ENCODE measurements around the gene RGR. TPM values are rescaled to one million over a fixed set of nuclear protein-coding genes. Genes with fewer than 3 reads are reported as not detected.

The RGR gene
- total and polyA plus RNA-seq, 2 donors (not counting 1 experiment from before 2014, with no cell fraction given), result not detected

- no peaks in the 10 kb centered on the region for H4K20me1 ChIP-seq (ENCODE audit: control insufficient read depth, extremely low read depth, insufficient read depth, low read length)
Measured at GRCh38 chr10:84214612-84215235, 30.1 kb upstream of the RGR start.

GRCh38 chr10:84216834-84217233 lies 28.0 kb upstream of the RGR start:
- no peaks in the 10 kb centered on the region for H3K27me3 ChIP-seq (ENCODE audit: control insufficient read depth, insufficient read depth, low read length)
- no peaks in the 10 kb centered on the region for H4K20me1 ChIP-seq (ENCODE audit: control insufficient read depth, extremely low read depth, insufficient read depth, low read length)
- TF ChIP-seq, protein P1, sequence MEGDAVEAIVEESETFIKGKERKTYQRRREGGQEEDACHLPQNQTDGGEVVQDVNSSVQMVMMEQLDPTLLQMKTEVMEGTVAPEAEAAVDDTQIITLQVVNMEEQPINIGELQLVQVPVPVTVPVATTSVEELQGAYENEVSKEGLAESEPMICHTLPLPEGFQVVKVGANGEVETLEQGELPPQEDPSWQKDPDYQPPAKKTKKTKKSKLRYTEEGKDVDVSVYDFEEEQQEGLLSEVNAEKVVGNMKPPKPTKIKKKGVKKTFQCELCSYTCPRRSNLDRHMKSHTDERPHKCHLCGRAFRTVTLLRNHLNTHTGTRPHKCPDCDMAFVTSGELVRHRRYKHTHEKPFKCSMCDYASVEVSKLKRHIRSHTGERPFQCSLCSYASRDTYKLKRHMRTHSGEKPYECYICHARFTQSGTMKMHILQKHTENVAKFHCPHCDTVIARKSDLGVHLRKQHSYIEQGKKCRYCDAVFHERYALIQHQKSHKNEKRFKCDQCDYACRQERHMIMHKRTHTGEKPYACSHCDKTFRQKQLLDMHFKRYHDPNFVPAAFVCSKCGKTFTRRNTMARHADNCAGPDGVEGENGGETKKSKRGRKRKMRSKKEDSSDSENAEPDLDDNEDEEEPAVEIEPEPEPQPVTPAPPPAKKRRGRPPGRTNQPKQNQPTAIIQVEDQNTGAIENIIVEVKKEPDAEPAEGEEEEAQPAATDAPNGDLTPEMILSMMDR (conservative IDR thresholded peaks at IDR 0.05 in 1 of 2, IDR thresholded peaks at IDR 0.05 in 1 of 2; ENCODE audit: low read depth in 1 of 2, low read length in 2 of 2), result no peak
- TF ChIP-seq EZH2 (IDR thresholded peaks at IDR 0.05; ENCODE audit: low read length, missing control alignments), result no peak
- no peaks in the 10 kb centered on the region for H3K36me3 ChIP-seq (ENCODE audit: control insufficient read depth, insufficient read depth, low read length)
- H3K4me1 ChIP-seq (ENCODE audit: control insufficient read depth, extremely low read depth, insufficient read depth, low read length), result no peaks in the 10 kb centered on the region
- H3K9ac ChIP-seq (ENCODE audit: insufficient read depth, low read length), result no peak overlapping the region
- DNase-seq (ENCODE audit: low read depth in 2 of 2), result no peak
- no peak overlapping the region for H2AFZ ChIP-seq (ENCODE audit: low read length)
- no peak overlapping the region for H3K4me3 ChIP-seq (replicated peaks in 1 of 4; ENCODE audit: control extremely low read depth in 1 of 4, insufficient read depth in 1 of 4, low read depth in 3 of 4, low read length in 4 of 4)
- no peak overlapping the region for H3K27ac ChIP-seq (ENCODE audit: insufficient read depth, low read length)
- H3K9me3 ChIP-seq (ENCODE audit: control insufficient read depth, insufficient read depth, low read depth, low read length), result no peaks in the 10 kb centered on the region
- H3K4me2 ChIP-seq (ENCODE audit: extremely low read depth, insufficient read depth, low read length), result no peak overlapping the region
- no peaks in the 10 kb centered on the region for H3K79me2 ChIP-seq (ENCODE audit: control insufficient read depth, insufficient read depth, low read length)

More at GRCh38 chr10:84214612-84215235, 30.1 kb upstream of the RGR start:
- no peak for DNase-seq (ENCODE audit: low read depth in 2 of 2)
- no peaks in the 10 kb centered on the region for H3K9me3 ChIP-seq (ENCODE audit: control insufficient read depth, insufficient read depth, low read depth, low read length)
- H3K4me1 ChIP-seq (ENCODE audit: control insufficient read depth, extremely low read depth, insufficient read depth, low read length), result no peaks in the 10 kb centered on the region
- no peak overlapping the region for H3K4me3 ChIP-seq (replicated peaks in 1 of 4; ENCODE audit: control extremely low read depth in 1 of 4, insufficient read depth in 1 of 4, low read depth in 3 of 4, low read length in 4 of 4)
- no peak overlapping the region for H2AFZ ChIP-seq (ENCODE audit: low read length)
- H3K27me3 ChIP-seq (ENCODE audit: control insufficient read depth, insufficient read depth, low read length), result no peaks in the 10 kb centered on the region
- no peaks in the 10 kb centered on the region for H3K36me3 ChIP-seq (ENCODE audit: control insufficient read depth, insufficient read depth, low read length)
- no peak overlapping the region for H3K27ac ChIP-seq (ENCODE audit: insufficient read depth, low read length)
- H3K4me2 ChIP-seq (ENCODE audit: extremely low read depth, insufficient read depth, low read length), result no peak overlapping the region
- H3K79me2 ChIP-seq (ENCODE audit: control insufficient read depth, insufficient read depth, low read length), result no peaks in the 10 kb centered on the region
- TF ChIP-seq, protein P1 (conservative IDR thresholded peaks at IDR 0.05 in 1 of 2, IDR thresholded peaks at IDR 0.05 in 1 of 2; ENCODE audit: low read depth in 1 of 2, low read length in 2 of 2), result no peak
- TF ChIP-seq EZH2 (IDR thresholded peaks at IDR 0.05; ENCODE audit: low read length, missing control alignments), result no peak
- H3K9ac ChIP-seq (ENCODE audit: insufficient read depth, low read length), result no peak overlapping the region

DNA sequence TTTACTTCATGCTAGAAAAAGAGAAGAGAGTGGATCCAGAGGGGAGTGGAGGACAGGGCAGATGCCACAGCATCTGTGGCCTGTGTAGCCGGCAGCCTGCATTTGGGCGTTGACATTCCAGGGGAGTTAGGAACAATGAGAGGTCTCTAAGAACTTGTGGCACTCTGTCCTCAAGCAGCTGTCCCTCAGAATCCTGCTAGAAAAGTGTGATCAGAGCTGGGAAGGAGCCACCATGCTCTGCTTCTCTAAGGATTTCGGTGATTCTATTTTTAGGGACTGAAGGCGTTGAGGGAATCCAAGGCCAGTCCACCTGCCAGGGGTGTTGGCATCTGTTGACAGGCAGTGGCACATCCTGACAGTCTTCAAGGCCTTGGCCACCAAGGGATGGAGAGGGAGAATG lies 27.1 kb upstream of the RGR start:
- H3K79me2 ChIP-seq (ENCODE audit: control insufficient read depth, insufficient read depth, low read length), result no peaks in the 10 kb centered on the region
- no peak for DNase-seq (ENCODE audit: low read depth in 2 of 2)

More for the DNA sequence above, 27.1 kb upstream of the RGR start:
- Histone ChIP-seq H3K9ac (ENCODE audit: insufficient read depth, low read length) (no peak overlapping the region), H3K27me3 (ENCODE audit: control insufficient read depth, insufficient read depth, low read length) (no peaks in the 10 kb centered on the region), H3K27ac (ENCODE audit: insufficient read depth, low read length) (no peak overlapping the region), H3K9me3 (ENCODE audit: control insufficient read depth, insufficient read depth, low read depth, low read length) (no peaks in the 10 kb centered on the region), H2AFZ (ENCODE audit: low read length) (no peak overlapping the region), H3K4me2 (ENCODE audit: extremely low read depth, insufficient read depth, low read length) (no peak overlapping the region), H3K4me3 (replicated peaks in 1 of 4; ENCODE audit: control extremely low read depth in 1 of 4, insufficient read depth in 1 of 4, low read depth in 3 of 4, low read length in 4 of 4) (no peak overlapping the region), H4K20me1 (ENCODE audit: control insufficient read depth, extremely low read depth, insufficient read depth, low read length) (no peaks in the 10 kb centered on the region), H3K4me1 (ENCODE audit: control insufficient read depth, extremely low read depth, insufficient read depth, low read length) (no peaks in the 10 kb centered on the region), H3K36me3 (ENCODE audit: control insufficient read depth, insufficient read depth, low read length) (no peaks in the 10 kb centered on the region)
- no peak for TF ChIP-seq EZH2 (IDR thresholded peaks at IDR 0.05; ENCODE audit: low read length, missing control alignments)
- TF ChIP-seq, protein P1 (conservative IDR thresholded peaks at IDR 0.05 in 1 of 2, IDR thresholded peaks at IDR 0.05 in 1 of 2; ENCODE audit: low read depth in 1 of 2, low read length in 2 of 2), result no peak

Measured in fibroblast of lung (primary cell).